Fibroblast of lung (primary cell): Measurements from ENCODE around the gene PILRA. TPM values are rescaled to one million over a fixed set of nuclear protein-coding genes. Genes with fewer than 3 reads are reported as not detected.

Experiments used
- DNase-seq, 2 donors: peaks; one replicate each; pipeline versions ENCODE4 v3.0.0 to v3.0.0-alpha.2; 2010; ENCODE audit warnings: low read depth in 2 of 2
- H2AFZ ChIP-seq: 2 replicates; pipeline ENCODE4 v1.5.1; 2012; ENCODE audit warnings: low read length, control low read depth, inconsistent platforms
- H3K27ac ChIP-seq: 2 replicates; pipeline ENCODE4 v1.5.1; 2011; ENCODE audit warnings: low read length, control low read depth; ENCODE audit not compliant: insufficient read depth
- H3K27me3 ChIP-seq: 2 replicates; pipeline ENCODE4 v1.5.1; 2011; ENCODE audit warnings: mild to moderate bottlenecking, low read length; ENCODE audit not compliant: control insufficient read depth, insufficient read depth
- H3K36me3 ChIP-seq: 2 replicates; pipeline ENCODE4 v1.5.1; 2011; ENCODE audit warnings: low read length; ENCODE audit not compliant: control insufficient read depth, insufficient read depth
- H3K4me1 ChIP-seq: 2 replicates; pipeline ENCODE4 v1.5.1; 2011; ENCODE audit warnings: low read length; ENCODE audit not compliant: control insufficient read depth, insufficient read depth; ENCODE audit errors: extremely low read depth
- H3K4me2 ChIP-seq: 2 replicates; pipeline ENCODE4 v1.5.1; 2011; ENCODE audit warnings: low read length, control low read depth; ENCODE audit not compliant: insufficient read depth; ENCODE audit errors: extremely low read depth
- H3K4me3 ChIP-seq, 4 experiments: fragments of 200-600 bp in 1 of 4; sonication (generic) in 1 of 4; replicated peaks in 1 of 4; 2 replicates each; pipeline ENCODE4 v1.5.1; 2011 to 2016; ENCODE audit warnings: low read length in 4 of 4, low read depth in 3 of 4, mild to moderate bottlenecking in 3 of 4, control low read depth in 2 of 4, inconsistent platforms in 1 of 4, mixed read lengths in 1 of 4; ENCODE audit not compliant: insufficient read depth in 1 of 4; ENCODE audit errors: control extremely low read depth in 1 of 4
- H3K79me2 ChIP-seq: 2 replicates; pipeline ENCODE4 v1.5.1; 2012; ENCODE audit warnings: mild to moderate bottlenecking, low read length, inconsistent platforms; ENCODE audit not compliant: control insufficient read depth, insufficient read depth
- H3K9ac ChIP-seq: 2 replicates; pipeline ENCODE4 v1.5.1; 2011; ENCODE audit warnings: mild to moderate bottlenecking, low read length, control low read depth; ENCODE audit not compliant: insufficient read depth
- H3K9me3 ChIP-seq: 2 replicates; pipeline ENCODE4 v1.5.1; 2012; ENCODE audit warnings: low read depth, low read length; ENCODE audit not compliant: control insufficient read depth, insufficient read depth
- H4K20me1 ChIP-seq: 2 replicates; pipeline ENCODE4 v1.5.1; 2011; ENCODE audit warnings: low read length; ENCODE audit not compliant: control insufficient read depth, insufficient read depth; ENCODE audit errors: extremely low read depth
- EZH2 ChIP-seq: IDR thresholded peaks from 2 replicates; pipeline ENCODE4 v1.5.1; 2012; ENCODE audit warnings: low read length, control low read depth, mild to moderate bottlenecking; ENCODE audit errors: missing control alignments
- polyA plus RNA-seq, 2 donors: library from polyadenylated mRNA; depleted of rRNA in 1 of 2; stranded (reverse) in 1 of 2; unstranded in 1 of 2; fragments of >200 nt; gene quantifications; 2 replicates each; pipeline ENCODE4 v1.2.1, GENCODE V29; 2011 to 2012; ENCODE audit warnings: missing spikeins in 1 of 2
- total RNA-seq: library from RNA; depleted of rRNA; stranded (reverse); fragments of >200 nt; gene quantifications from 2 replicates; pipeline ENCODE4 v1.2.1, GENCODE V29; 2014
- TF ChIP-seq, protein P1 (sequence below), 2 donors: IDR thresholded peaks in 1 of 2; conservative IDR thresholded peaks in 1 of 2; 1 replicate in 1 of 2; 2 replicates in 1 of 2; pipeline ENCODE4 v1.5.1; 2011 to 2012; ENCODE audit warnings: low read length in 2 of 2, control low read depth in 1 of 2, inconsistent platforms in 1 of 2, low read depth in 1 of 2, mild to moderate bottlenecking in 1 of 2

PILRA gene
- total and polyA plus RNA-seq, 2 donors (not counting 1 experiment from before 2014, with no cell fraction given), result 0.15 to 0.33 TPM

DNA sequence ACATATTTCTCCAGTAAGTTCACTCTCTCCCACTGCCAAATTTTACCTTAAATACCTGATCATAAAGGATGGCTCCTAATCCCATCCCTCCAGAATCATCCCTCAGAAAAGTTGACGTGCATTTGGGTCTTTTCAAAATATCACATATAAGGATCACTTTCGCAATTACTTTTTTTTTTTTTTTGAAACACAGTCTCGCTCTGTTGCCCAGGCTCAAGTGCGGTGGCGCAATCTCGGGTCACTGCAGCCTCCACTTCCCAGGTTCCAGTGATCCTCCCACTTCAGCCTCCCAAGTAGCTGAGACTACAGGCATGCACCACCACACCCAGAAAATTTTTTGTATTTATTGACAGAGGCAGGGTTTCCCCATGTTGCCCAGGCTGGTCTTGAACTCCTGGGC is 37.8 kb downstream of the PILRA start:
- no peaks in the 10 kb centered on the region for H3K79me2 ChIP-seq
- no peak overlapping the region for H3K9ac ChIP-seq
- no peaks in the 10 kb centered on the region for H3K36me3 ChIP-seq
- H3K27ac ChIP-seq, result no peak overlapping the region
- no peak overlapping the region for H3K4me2 ChIP-seq
- H3K9me3 ChIP-seq, result no peaks in the 10 kb centered on the region
- no peak overlapping the region for H3K4me3 ChIP-seq
- H3K27me3 ChIP-seq, result peaks cover 15% of the 10 kb centered on the region
- no peak for DNase-seq
- H4K20me1 ChIP-seq, result peaks cover 2% of the 10 kb centered on the region
- TF ChIP-seq EZH2, result no peak
- TF ChIP-seq, protein P1, sequence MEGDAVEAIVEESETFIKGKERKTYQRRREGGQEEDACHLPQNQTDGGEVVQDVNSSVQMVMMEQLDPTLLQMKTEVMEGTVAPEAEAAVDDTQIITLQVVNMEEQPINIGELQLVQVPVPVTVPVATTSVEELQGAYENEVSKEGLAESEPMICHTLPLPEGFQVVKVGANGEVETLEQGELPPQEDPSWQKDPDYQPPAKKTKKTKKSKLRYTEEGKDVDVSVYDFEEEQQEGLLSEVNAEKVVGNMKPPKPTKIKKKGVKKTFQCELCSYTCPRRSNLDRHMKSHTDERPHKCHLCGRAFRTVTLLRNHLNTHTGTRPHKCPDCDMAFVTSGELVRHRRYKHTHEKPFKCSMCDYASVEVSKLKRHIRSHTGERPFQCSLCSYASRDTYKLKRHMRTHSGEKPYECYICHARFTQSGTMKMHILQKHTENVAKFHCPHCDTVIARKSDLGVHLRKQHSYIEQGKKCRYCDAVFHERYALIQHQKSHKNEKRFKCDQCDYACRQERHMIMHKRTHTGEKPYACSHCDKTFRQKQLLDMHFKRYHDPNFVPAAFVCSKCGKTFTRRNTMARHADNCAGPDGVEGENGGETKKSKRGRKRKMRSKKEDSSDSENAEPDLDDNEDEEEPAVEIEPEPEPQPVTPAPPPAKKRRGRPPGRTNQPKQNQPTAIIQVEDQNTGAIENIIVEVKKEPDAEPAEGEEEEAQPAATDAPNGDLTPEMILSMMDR (conservative IDR thresholded peaks at IDR 0.05 in 1 of 2, IDR thresholded peaks at IDR 0.05 in 1 of 2; ENCODE audit: low read depth in 1 of 2, low read length in 2 of 2), result no peak
- H2AFZ ChIP-seq, result no peak overlapping the region
- H3K4me1 ChIP-seq, result no peaks in the 10 kb centered on the region

DNA sequence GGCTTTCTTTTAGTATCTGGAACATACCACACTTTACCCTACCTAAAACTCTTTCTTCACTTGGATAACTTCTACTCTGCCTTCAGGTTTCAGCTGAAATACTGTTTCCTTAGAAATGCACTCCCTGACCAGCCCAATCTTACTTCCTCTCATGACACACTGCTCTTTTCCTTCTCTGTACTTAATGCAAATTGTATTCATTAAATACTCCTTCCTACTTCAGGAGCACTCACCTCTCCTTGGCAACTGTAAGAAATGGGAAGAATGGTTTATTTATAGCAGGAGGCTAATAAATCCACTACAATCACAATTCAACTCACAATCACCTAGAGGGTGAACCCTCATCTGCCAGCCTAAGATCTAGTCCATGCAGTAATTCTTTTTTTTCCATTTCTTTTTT is 40.1 kb downstream of the PILRA start:
- DNase-seq, result no peak
- Histone ChIP-seq H3K4me1 (no peaks in the 10 kb centered on the region), H3K79me2 (no peaks in the 10 kb centered on the region), H3K9me3 (no peaks in the 10 kb centered on the region), H4K20me1 (peaks cover 2% of the 10 kb centered on the region), H3K4me3 (no peak overlapping the region), H3K27ac (no peak overlapping the region), H3K9ac (no peak overlapping the region), H3K4me2 (no peak overlapping the region), H3K36me3 (no peaks in the 10 kb centered on the region), H3K27me3 (peaks cover 15% of the 10 kb centered on the region), H2AFZ (no peak overlapping the region)
- TF ChIP-seq, protein P1 (conservative IDR thresholded peaks at IDR 0.05 in 1 of 2, IDR thresholded peaks at IDR 0.05 in 1 of 2; ENCODE audit: low read depth in 1 of 2, low read length in 2 of 2), result no peak
- TF ChIP-seq EZH2, result no peak

DNA sequence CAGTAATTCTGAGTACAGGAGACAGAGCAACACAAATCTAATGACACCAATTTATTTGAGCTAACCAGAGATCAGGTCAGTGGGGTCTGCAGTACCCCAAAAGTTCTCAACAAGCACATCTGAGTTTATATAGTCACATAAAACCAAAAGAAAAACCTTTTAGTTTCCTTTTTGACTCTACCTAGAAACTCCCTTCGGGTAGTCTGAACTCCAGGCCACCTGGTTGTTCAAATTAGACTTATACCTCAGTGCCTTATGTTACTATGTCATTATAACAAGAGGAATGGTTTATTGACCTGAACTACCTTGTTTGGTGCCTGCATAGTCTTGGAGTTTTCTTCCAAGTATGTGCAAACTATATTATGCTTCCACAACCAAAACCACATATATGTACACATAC is 40.6 kb downstream of the PILRA start:
- no peak for TF ChIP-seq EZH2
- TF ChIP-seq, protein P1 (conservative IDR thresholded peaks at IDR 0.05 in 1 of 2, IDR thresholded peaks at IDR 0.05 in 1 of 2; ENCODE audit: low read depth in 1 of 2, low read length in 2 of 2), result no peak
- Histone ChIP-seq H3K9me3 (no peaks in the 10 kb centered on the region), H3K4me1 (no peaks in the 10 kb centered on the region), H3K4me2 (no peak overlapping the region), H3K4me3 (no peak overlapping the region), H3K36me3 (no peaks in the 10 kb centered on the region), H3K27me3 (peaks cover 15% of the 10 kb centered on the region), H3K79me2 (no peaks in the 10 kb centered on the region), H3K27ac (no peak overlapping the region), H4K20me1 (peaks cover 2% of the 10 kb centered on the region), H2AFZ (no peak overlapping the region), H3K9ac (no peak overlapping the region)
- no peak for DNase-seq
